Loucy (cell line): ENCODE measurements around the gene RSRC1.

Experiments
- EZH2phosphoT487 ChIP-seq: fragments of 200-600 bp; IDR thresholded peaks from 2 replicates; pipeline ENCODE4 v1.6.1; 2018; ENCODE audit warnings: antibody characterized with exemption, mild to moderate bottlenecking, moderate library complexity, borderline replicate concordance
- TF ChIP-seq, protein P1 (sequence below): fragments of 200-600 bp; sonication (generic); conservative IDR thresholded peaks from 2 replicates; pipeline ENCODE4 v1.5.1; 2014; ENCODE audit warnings: mild to moderate bottlenecking, antibody characterized with exemption, low read length

DNA sequence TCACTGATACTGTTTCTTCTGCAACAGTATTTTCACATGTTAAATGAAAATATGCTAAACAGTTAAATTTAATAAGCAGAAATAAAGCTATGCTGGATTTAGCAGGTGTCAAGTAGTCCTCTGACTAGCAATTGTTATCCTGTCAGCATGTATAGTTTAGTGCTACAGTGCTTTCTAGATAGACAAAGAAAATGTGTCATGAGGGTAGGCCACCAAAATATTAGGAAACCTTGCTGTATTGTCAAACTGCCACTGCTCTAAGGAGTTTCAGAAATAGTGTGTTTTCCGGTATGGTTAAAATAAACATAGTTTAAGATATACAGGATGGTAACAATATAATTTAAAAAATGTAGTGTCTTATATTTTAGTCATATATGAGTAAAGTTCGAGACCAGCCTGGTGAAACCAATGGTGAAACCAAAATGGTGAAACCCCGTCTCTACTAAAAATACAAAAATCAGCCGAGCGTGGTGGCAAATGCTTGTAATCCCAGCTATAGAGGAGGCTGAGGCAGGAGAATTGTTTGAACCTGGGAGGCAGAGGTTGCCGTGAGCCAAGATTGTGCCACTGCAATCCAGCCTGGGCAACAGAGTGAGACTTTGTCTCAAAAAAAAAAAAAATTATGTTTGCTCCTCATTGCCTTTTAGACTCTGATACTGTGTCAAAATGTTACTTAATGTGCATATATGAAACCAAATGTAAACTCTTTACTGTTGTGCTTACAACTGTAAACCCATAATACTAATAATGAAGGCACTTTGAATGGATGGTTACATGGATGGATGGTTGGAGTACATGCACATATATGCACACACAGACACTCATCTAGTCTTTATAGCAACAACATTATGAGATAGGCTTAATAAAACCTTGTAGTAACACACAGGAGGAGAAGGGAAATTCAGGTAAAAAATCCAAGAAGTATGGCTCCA lies 204.8 kb downstream of the RSRC1 start:
- TF ChIP-seq EZH2phosphoT487 = no peak
- TF ChIP-seq, protein P1, sequence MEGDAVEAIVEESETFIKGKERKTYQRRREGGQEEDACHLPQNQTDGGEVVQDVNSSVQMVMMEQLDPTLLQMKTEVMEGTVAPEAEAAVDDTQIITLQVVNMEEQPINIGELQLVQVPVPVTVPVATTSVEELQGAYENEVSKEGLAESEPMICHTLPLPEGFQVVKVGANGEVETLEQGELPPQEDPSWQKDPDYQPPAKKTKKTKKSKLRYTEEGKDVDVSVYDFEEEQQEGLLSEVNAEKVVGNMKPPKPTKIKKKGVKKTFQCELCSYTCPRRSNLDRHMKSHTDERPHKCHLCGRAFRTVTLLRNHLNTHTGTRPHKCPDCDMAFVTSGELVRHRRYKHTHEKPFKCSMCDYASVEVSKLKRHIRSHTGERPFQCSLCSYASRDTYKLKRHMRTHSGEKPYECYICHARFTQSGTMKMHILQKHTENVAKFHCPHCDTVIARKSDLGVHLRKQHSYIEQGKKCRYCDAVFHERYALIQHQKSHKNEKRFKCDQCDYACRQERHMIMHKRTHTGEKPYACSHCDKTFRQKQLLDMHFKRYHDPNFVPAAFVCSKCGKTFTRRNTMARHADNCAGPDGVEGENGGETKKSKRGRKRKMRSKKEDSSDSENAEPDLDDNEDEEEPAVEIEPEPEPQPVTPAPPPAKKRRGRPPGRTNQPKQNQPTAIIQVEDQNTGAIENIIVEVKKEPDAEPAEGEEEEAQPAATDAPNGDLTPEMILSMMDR = no peak
